B cell (primary cell): ENCODE results near the gene GFOD2. TPM values are rescaled to one million over a fixed set of nuclear protein-coding genes. Genes with fewer than 3 reads are reported as not detected.

Experiments used
- ATAC-seq: fragments of 200-7000 bp; cut with Tn5 transposase; one replicate; pipeline ENCODE4 v1.10.0; 2021; ENCODE audit warnings: low read depth, mild to moderate bottlenecking, moderate number of reproducible peaks, moderate library complexity
- CTCF ChIA-PET: fragments of 350-600 bp; sonication (Branson Sonifier 250); formaldehyde crosslinking; loops from one replicate; lab custom pipeline; 2021; ENCODE audit warnings: antibody characterized with exemption, inconsistent platforms; lab: Charles Lee
- POLR2A ChIA-PET: fragments of 350-600 bp; sonication (Branson Sonifier 250); formaldehyde crosslinking; loops from one replicate; lab custom pipeline; 2021; ENCODE audit warnings: antibody characterized with exemption; lab: Charles Lee
- DNase-seq: peaks from one replicate; pipeline ENCODE4 v3.0.0; 2013
- H2AFZ ChIP-seq: 2 replicates; pipeline ENCODE4 v1.6.1; 2012; ENCODE audit warnings: mild to moderate bottlenecking, low read depth, low read length; ENCODE audit not compliant: insufficient read depth, poor library complexity, severe bottlenecking
- H3K27ac ChIP-seq, 2 donors: 1 replicate in 1 of 2; 2 replicates in 1 of 2; pipeline ENCODE4 v1.5.1; 2012 to 2013; ENCODE audit warnings: low read length in 2 of 2, mild to moderate bottlenecking in 2 of 2, moderate library complexity in 1 of 2
- H3K27me3 ChIP-seq, 4 experiments: fragments of 200-600 bp in 1 of 4; sonication (generic) in 1 of 4; replicated peaks in 1 of 4; 1 replicate in 2 of 4; 2 replicates in 2 of 4; pipeline versions ENCODE4 v1.6.1 to v1.7.0; 2013 to 2016; ENCODE audit warnings: low read length in 3 of 4, mild to moderate bottlenecking in 2 of 4, mixed read lengths in 1 of 4, moderate library complexity in 1 of 4; ENCODE audit not compliant: insufficient read depth in 4 of 4, control insufficient read depth in 3 of 4; ENCODE audit errors: control extremely low read depth in 1 of 4
- H3K36me3 ChIP-seq, 2 experiments: replicated peaks in 1 of 2; 1 replicate in 1 of 2; 2 replicates in 1 of 2; pipeline versions ENCODE4 v1.6.1 to v1.7.1; 2013; ENCODE audit warnings: low read length in 1 of 2; ENCODE audit not compliant: insufficient read depth in 2 of 2, control insufficient read depth in 1 of 2; ENCODE audit errors: control extremely low read depth in 1 of 2, extremely low read depth in 1 of 2
- H3K4me1 ChIP-seq, 2 donors: fragments of 200-600 bp in 1 of 2; sonication (generic) in 1 of 2; 1 replicate in 1 of 2; 2 replicates in 1 of 2; pipeline versions ENCODE4 v1.5.1 to v1.6.1; 2013 to 2017; ENCODE audit warnings: low read length in 2 of 2; ENCODE audit not compliant: control insufficient read depth in 2 of 2, insufficient read depth in 2 of 2
- H3K4me2 ChIP-seq: replicated peaks from 2 replicates; pipeline ENCODE3; 2012; ENCODE audit warnings: mild to moderate bottlenecking, low read depth, low read length; ENCODE audit not compliant: poor library complexity, severe bottlenecking
- H3K4me3 ChIP-seq, 5 experiments: fragments of 200-600 bp in 1 of 5; sonication (generic) in 1 of 5; 1 replicate in 3 of 5; 2 replicates in 2 of 5; pipeline versions ENCODE4 v1.5.1 to v1.7.0; 2011 to 2016; ENCODE audit warnings: low read length in 4 of 5, mild to moderate bottlenecking in 4 of 5, low read depth in 2 of 5, control low read depth in 1 of 5, moderate library complexity in 1 of 5; ENCODE audit not compliant: insufficient read depth in 1 of 5; ENCODE audit errors: control extremely low read depth in 1 of 5, extremely low read depth in 1 of 5
- H3K79me2 ChIP-seq: fragments of 200-600 bp; sonication (generic); one replicate; pipeline ENCODE4 v1.6.0; 2016; ENCODE audit warnings: low read length; ENCODE audit not compliant: control insufficient read depth, insufficient read depth
- H3K9ac ChIP-seq: fragments of 200-600 bp; sonication (generic); 2 replicates; pipeline ENCODE4 v1.6.1; 2017; ENCODE audit warnings: mild to moderate bottlenecking, low read length, moderate library complexity
- H3K9me3 ChIP-seq, 3 donors: one replicate each; pipeline versions ENCODE4 v1.6.1 to v1.7.1; 2013; ENCODE audit warnings: low read length in 2 of 3; ENCODE audit not compliant: control insufficient read depth in 2 of 3, insufficient read depth in 1 of 3; ENCODE audit errors: control extremely low read depth in 1 of 3
- H4K20me1 ChIP-seq: 2 replicates; pipeline ENCODE4 v1.6.0; 2012; ENCODE audit warnings: mild to moderate bottlenecking, low read length; ENCODE audit not compliant: insufficient read depth, control insufficient read depth, poor library complexity, severe bottlenecking
- H3K27ac Mint-ChIP-seq: one replicate; pipeline ENCODE4 v1.8.0; 2021; ENCODE audit warnings: mixed read lengths
- H3K27me3 Mint-ChIP-seq: one replicate; pipeline ENCODE4 v1.8.0; 2021; ENCODE audit warnings: mixed read lengths
- H3K4me1 Mint-ChIP-seq: one replicate; pipeline ENCODE4 v1.8.0; 2021; ENCODE audit warnings: mixed read lengths
- H3K4me3 Mint-ChIP-seq: one replicate; pipeline ENCODE4 v1.8.0; 2021; ENCODE audit warnings: mixed read lengths
- H3K9me3 Mint-ChIP-seq: one replicate; pipeline ENCODE4 v1.8.0; 2022; ENCODE audit warnings: mixed read lengths; ENCODE audit not compliant: insufficient read depth
- EZH2 ChIP-seq: IDR thresholded peaks from 2 replicates; pipeline ENCODE4 v1.6.1; 2012; ENCODE audit warnings: borderline replicate concordance, low read depth, mild to moderate bottlenecking, moderate library complexity, low read length; ENCODE audit not compliant: insufficient read depth, poor library complexity, severe bottlenecking
- WGBS: methylation state at CpG from one replicate; pipeline ENCODE4 v1.1.5; 2013; ENCODE audit warnings: missing lambda C conversion rate; ENCODE audit not compliant: insufficient coverage; 5-methylcytosine and 5-hydroxymethylcytosine counted together
- intact Hi-C: fragments of 100-400 bp; cut with micrococcal nuclease; formaldehyde crosslinking; loops from one replicate; pipeline ENCODE4 v1.10.0; 2022
- polyA plus RNA-seq: library from polyadenylated mRNA; depleted of rRNA; stranded (reverse); fragments of >200 nt; gene quantifications from 2 replicates; pipeline ENCODE4 v1.2.3, GENCODE V29; 2012
- total RNA-seq, 2 donors: library from RNA; stranded (reverse); fragments of 120-200 nt in 1 of 2; gene quantifications; 1 replicate in 1 of 2; 2 replicates in 1 of 2; pipeline versions ENCODE4 v1.2.3 to v1.2.4, GENCODE V29; 2013 to 2022
- TF ChIP-seq, protein P1 (sequence below): fragments of 200-600 bp; IDR thresholded peaks from one replicate; pipeline ENCODE4 v1.8.0; 2022; ENCODE audit warnings: antibody characterized with exemption, mild to moderate bottlenecking

GFOD2 gene
- total and polyA plus RNA-seq, 2 donors (not counting 1 experiment from before 2014, with no cell fraction given), result 11.9 to 18.2 TPM

GRCh38 chr16:67741118-67741517 is 22.0 kb upstream of the GFOD2 start:
- ATAC-seq (no peak), DNase-seq (no peak)
- intact Hi-C loops, result no loop called here
- H3K9me3 Mint-ChIP-seq, result no peaks in the 10 kb centered on the region
- H3K4me3 ChIP-seq, result no peak overlapping the region
- peaks cover 39% of the 10 kb centered on the region for H3K79me2 ChIP-seq
- H3K27me3 Mint-ChIP-seq, result no peaks in the 10 kb centered on the region
- no peak overlapping the region for H3K27ac Mint-ChIP-seq
- no peak overlapping the region for H3K4me3 Mint-ChIP-seq
- no peak overlapping the region for H3K9ac ChIP-seq
- WGBS, result 98% methylated on average over 4 of the region's 4 CpGs
- H3K36me3 ChIP-seq, result peaks cover 2 to 54% of the 10 kb centered on the region in 2 experiments
- peaks cover 14% of the 10 kb centered on the region for H4K20me1 ChIP-seq
- no peak for TF ChIP-seq EZH2
- TF ChIP-seq, protein P1, sequence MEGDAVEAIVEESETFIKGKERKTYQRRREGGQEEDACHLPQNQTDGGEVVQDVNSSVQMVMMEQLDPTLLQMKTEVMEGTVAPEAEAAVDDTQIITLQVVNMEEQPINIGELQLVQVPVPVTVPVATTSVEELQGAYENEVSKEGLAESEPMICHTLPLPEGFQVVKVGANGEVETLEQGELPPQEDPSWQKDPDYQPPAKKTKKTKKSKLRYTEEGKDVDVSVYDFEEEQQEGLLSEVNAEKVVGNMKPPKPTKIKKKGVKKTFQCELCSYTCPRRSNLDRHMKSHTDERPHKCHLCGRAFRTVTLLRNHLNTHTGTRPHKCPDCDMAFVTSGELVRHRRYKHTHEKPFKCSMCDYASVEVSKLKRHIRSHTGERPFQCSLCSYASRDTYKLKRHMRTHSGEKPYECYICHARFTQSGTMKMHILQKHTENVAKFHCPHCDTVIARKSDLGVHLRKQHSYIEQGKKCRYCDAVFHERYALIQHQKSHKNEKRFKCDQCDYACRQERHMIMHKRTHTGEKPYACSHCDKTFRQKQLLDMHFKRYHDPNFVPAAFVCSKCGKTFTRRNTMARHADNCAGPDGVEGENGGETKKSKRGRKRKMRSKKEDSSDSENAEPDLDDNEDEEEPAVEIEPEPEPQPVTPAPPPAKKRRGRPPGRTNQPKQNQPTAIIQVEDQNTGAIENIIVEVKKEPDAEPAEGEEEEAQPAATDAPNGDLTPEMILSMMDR, result no peak
- H3K4me1 ChIP-seq, result no peaks in the 10 kb centered on the region
- POLR2A ChIA-PET, result interaction anchor here (0.6 kb wide), 1 partner anchor 19 kb away, joined by 9 read pairs; no protein-coding TSS in a partner anchor
- no peak overlapping the region for H3K27ac ChIP-seq
- CTCF ChIA-PET, result no interaction called here
- H3K9me3 ChIP-seq, result no peaks in the 10 kb centered on the region
- no peak overlapping the region for H3K4me2 ChIP-seq
- H3K27me3 ChIP-seq, result no peaks in the 10 kb centered on the region
- no peaks in the 10 kb centered on the region for H3K4me1 Mint-ChIP-seq
- no peak overlapping the region for H2AFZ ChIP-seq

GRCh38 chr16:67740391-67740790 is 21.3 kb upstream of the GFOD2 start:
- Histone ChIP-seq H3K9ac (no peak overlapping the region), H3K4me2 (no peak overlapping the region), H2AFZ (no peak overlapping the region), H4K20me1 (peaks cover 14% of the 10 kb centered on the region), H3K36me3 (peaks cover 2 to 54% of the 10 kb centered on the region in 2 experiments), H3K4me1 (no peaks in the 10 kb centered on the region), H3K27ac (no peak overlapping the region), H3K79me2 (peaks cover 36% of the 10 kb centered on the region), H3K4me3 (no peak overlapping the region), H3K9me3 (no peaks in the 10 kb centered on the region), H3K27me3 (no peaks in the 10 kb centered on the region)
- Mint-ChIP-seq H3K27me3 (no peaks in the 10 kb centered on the region), H3K4me3 (no peak overlapping the region), H3K4me1 (no peaks in the 10 kb centered on the region), H3K27ac (no peak overlapping the region), H3K9me3 (no peaks in the 10 kb centered on the region)
- ATAC-seq (no peak), DNase-seq (no peak)
- CTCF ChIA-PET, result no interaction called here
- intact Hi-C loops, result no loop called here
- no peak for TF ChIP-seq EZH2
- TF ChIP-seq, protein P1, result no peak
- POLR2A ChIA-PET, result interaction anchor here (0.6 to 0.7 kb wide), 2 partner anchors 13 to 19 kb away, joined by 3 to 9 read pairs; no protein-coding TSS in a partner anchor
- 100% methylated on average over 2 of the region's 3 CpGs for WGBS
